Naive thymus-derived CD8-positive, alpha-beta T cell (primary cell): Measurements from ENCODE around the gene IQCF2. TPM values are rescaled to one million over a fixed set of nuclear protein-coding genes. Genes with fewer than 3 reads are reported as not detected.
"Not testable (repeated sequence)": the region's sequence is repeated elsewhere in the genome, so short reads cannot be mapped to it uniquely, and the experiment has no call there.

Source experiments
- ATAC-seq, 2 donors: fragments of 150-1000 bp; cut with Tn5 transposase in 1 of 2; sonication (Bioruptor Pico), chemical (Tn5 transposase) in 1 of 2; 1 replicate in 1 of 2; 2 replicates in 1 of 2; pipeline ENCODE4 v1.10.0; 2021; ENCODE audit warnings: mild to moderate bottlenecking in 2 of 2, moderate library complexity in 2 of 2
- POLR2A ChIA-PET: fragments of 350-600 bp; sonication (Branson Sonifier 250); formaldehyde crosslinking; loops from one replicate; lab custom pipeline; 2021; ENCODE audit warnings: antibody characterized with exemption; lab: Charles Lee
- DNase-seq, 10 donors: peaks; one replicate each; pipeline versions ENCODE4 v3.0.0 to v3.0.0-alpha.2; 2020 to 2022
- H3K27ac Mint-ChIP-seq, 10 donors: one replicate each; pipeline ENCODE4 v1.8.0; 2020 to 2022; ENCODE audit warnings: mild to moderate bottlenecking in 10 of 10, mixed read lengths in 10 of 10, moderate library complexity in 4 of 10, inconsistent platforms in 1 of 10
- H3K27me3 Mint-ChIP-seq, 5 donors: one replicate each; pipeline ENCODE4 v1.8.0; 2021 to 2022; ENCODE audit warnings: mixed read lengths in 5 of 5
- H3K36me3 Mint-ChIP-seq, 3 donors: one replicate each; pipeline ENCODE4 v1.8.0; 2020 to 2022; ENCODE audit warnings: mixed read lengths in 3 of 3, mild to moderate bottlenecking in 2 of 3, inconsistent platforms in 1 of 3
- H3K4me1 Mint-ChIP-seq, 4 donors: one replicate each; pipeline ENCODE4 v1.8.0; 2021 to 2022; ENCODE audit warnings: mixed read lengths in 4 of 4
- H3K4me3 Mint-ChIP-seq, 10 donors: one replicate each; pipeline ENCODE4 v1.8.0; 2020 to 2022; ENCODE audit warnings: mild to moderate bottlenecking in 10 of 10, mixed read lengths in 10 of 10, moderate library complexity in 6 of 10, inconsistent platforms in 1 of 10
- H3K9me3 Mint-ChIP-seq, 9 donors: one replicate each; pipeline ENCODE4 v1.8.0; 2020 to 2022; ENCODE audit warnings: mixed read lengths in 9 of 9, mild to moderate bottlenecking in 3 of 9, inconsistent platforms in 1 of 9, moderate library complexity in 1 of 9
- polyA plus RNA-seq, 3 donors: library from polyadenylated mRNA; unstranded; fragments of 300-500 nt; fragmentation: Illumina TruSeq; gene quantifications; one replicate each; pipeline ENCODE4 v1.2.3, GENCODE V29; 2021
- total RNA-seq, 8 experiments: library from RNA in 2 of 8; stranded (reverse) in 2 of 8; gene quantifications; one replicate each; pipeline ENCODE4 v1.2.3 and lab custom pipeline; 2021 to 2026

The IQCF2 gene
- total and polyA plus RNA-seq, 5 experiments from 2014 or later, result not detected

DNA sequence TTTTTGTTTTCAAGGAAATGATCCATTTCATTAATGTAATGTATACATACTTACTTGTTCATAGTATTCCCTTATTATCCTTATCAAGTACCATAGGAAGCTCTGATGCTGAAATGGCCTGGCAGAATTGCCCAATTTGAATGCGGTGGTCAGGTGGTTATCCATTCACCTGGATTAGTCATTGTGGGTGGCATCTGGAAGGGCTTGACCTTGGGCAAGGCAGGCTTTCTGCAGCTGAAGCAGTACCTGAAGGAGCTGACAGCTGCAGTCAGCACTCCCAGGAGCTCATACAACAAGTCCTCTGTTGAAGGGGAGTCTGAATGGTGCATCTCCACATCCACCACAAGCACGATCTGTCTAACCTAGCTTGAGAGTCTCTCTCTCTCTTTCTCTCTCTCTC, 26.2 kb downstream of the IQCF2 start:
- no peak overlapping the region for H3K4me3 Mint-ChIP-seq
- peaks cover 0 to 5% (median 0%) of the 10 kb centered on the region in 3 donors for H3K36me3 Mint-ChIP-seq
- POLR2A ChIA-PET, result no interaction called here
- ATAC-seq (no peak), DNase-seq (no peak)
- no peaks in the 10 kb centered on the region for H3K9me3 Mint-ChIP-seq
- peaks cover 11 to 22% (median 14%) of the 10 kb centered on the region in 4 donors for H3K4me1 Mint-ChIP-seq
- peaks cover 0 to 12% (median 3%) of the 10 kb centered on the region in 5 donors for H3K27me3 Mint-ChIP-seq
- no peak overlapping the region for H3K27ac Mint-ChIP-seq

DNA sequence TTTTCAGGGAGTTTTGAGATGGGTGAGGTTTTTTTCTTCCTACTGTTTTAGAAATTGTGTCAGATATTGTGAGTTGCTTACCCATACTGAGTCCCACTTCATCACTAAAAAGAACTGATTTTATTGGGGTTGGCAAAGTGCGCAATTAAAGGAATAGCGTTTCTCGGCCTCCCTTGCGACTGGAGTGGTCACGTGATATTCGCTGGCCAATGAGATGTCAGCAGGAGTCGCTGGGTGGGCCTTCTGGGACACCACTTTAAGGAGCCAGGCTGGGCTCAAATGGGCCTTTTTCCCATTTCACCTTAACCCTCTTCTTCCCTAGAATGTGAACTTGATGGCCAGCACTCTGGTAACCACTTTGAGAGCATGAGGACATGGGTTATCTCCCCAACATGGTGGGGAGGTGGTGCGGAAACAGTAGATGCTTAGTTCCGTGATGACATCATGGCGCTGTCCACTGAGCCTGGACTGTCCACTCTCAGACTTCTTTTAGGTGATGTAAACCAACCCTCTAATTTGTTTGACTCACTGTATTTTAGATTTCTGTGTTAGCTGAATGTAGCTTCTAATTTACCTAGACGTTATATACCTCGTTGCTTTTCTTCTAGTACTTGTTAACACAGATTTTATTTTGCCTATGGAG, 27.2 kb downstream of the IQCF2 start:
- H3K27me3 Mint-ChIP-seq, result peaks cover 0 to 12% (median 3%) of the 10 kb centered on the region in 5 donors
- no peak for ATAC-seq
- H3K27ac Mint-ChIP-seq, result no peak overlapping the region
- no peak for DNase-seq
- no peak overlapping the region for H3K4me3 Mint-ChIP-seq
- H3K4me1 Mint-ChIP-seq, result peaks cover 11 to 22% (median 14%) of the 10 kb centered on the region in 4 donors
- POLR2A ChIA-PET, result no interaction called here
- no peaks in the 10 kb centered on the region for H3K9me3 Mint-ChIP-seq
- H3K36me3 Mint-ChIP-seq, result peaks cover 0 to 5% (median 0%) of the 10 kb centered on the region in 3 donors

DNA sequence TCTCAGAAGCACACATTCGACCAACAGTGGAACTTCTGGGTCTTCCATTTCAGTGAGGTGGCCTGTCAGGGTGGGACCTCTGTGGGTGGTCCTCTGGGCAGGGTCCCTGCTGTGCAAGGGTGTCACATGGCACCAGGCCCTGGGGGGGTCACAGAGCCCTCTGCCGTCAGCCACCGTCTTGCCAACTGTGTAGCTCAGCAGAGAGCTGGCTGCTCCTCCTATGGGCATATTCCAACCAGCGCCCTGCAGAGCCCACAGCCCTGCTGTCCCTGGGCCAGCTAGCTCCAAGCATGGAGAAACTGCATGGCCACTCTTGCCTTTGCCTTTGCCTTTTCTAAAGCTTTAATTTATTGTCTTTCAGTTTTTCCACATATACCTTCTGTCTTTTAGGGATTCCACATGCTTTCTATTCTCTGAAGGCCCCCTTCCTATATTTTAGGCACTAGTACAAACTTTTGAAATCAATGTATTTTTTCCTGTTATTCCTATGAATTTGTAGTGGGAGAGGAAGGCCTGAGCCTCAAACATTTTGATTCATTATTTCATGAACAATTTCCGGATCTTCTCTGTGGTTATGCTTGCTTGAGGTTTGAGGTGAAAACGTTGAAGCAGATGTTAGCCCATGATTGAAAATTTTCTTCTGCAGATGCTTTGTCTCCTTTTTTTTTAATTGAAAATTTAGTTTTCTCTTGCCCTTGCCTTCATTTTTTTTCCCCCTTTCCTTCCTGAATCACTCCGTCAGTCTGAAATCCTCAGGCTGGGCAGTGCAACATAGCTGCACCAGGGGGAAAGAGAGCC, 30.0 kb downstream of the IQCF2 start:
- Mint-ChIP-seq H3K27me3 (peaks cover 1 to 19% (median 12%) of the 10 kb centered on the region in 5 donors), H3K27ac (no peak overlapping the region), H3K4me3 (peak overlapping the region in 1 of 10 donors; percentile 18), H3K4me1 (peaks cover 10 to 22% (median 14%) of the 10 kb centered on the region in 4 donors), H3K9me3 (no peaks in the 10 kb centered on the region), H3K36me3 (peaks cover 0 to 5% (median 0%) of the 10 kb centered on the region in 3 donors)
- DNase-seq (peak in 1 of 10 donors; percentile 7), ATAC-seq (no peak)
- POLR2A ChIA-PET, result interaction anchor here (0.5 to 0.6 kb wide), 2 partner anchors 31 to 293 kb away, joined by 3 to 7 read pairs; no protein-coding TSS in a partner anchor

DNA sequence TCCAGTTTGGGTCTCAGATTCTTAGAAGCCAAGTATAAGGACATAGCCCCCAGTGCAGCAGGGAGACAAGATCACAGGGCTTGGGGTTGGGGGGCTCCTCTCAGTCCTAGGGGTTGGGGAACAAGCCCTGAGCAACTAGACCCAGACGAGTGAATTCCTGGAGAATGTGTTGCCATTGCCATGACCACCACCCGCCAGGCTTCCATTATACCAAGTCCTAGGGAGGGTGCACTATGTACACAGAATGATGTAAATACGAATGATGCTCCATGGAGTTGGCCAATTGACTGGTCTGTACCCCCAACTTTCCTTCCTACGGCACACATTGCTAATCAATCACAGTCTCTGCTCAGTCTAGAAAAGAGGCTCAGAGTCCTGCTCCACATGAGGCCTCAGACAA, 33.0 kb downstream of the IQCF2 start:
- Mint-ChIP-seq H3K4me3 (no peak overlapping the region), H3K27ac (no peak overlapping the region), H3K9me3 (no peaks in the 10 kb centered on the region), H3K4me1 (peaks cover 10 to 22% (median 15%) of the 10 kb centered on the region in 4 donors), H3K27me3 (peaks cover 3 to 41% (median 26%) of the 10 kb centered on the region in 5 donors), H3K36me3 (peaks cover 0 to 5% (median 0%) of the 10 kb centered on the region in 3 donors)
- POLR2A ChIA-PET, result no interaction called here
- no peak for DNase-seq
- no peak for ATAC-seq

DNA sequence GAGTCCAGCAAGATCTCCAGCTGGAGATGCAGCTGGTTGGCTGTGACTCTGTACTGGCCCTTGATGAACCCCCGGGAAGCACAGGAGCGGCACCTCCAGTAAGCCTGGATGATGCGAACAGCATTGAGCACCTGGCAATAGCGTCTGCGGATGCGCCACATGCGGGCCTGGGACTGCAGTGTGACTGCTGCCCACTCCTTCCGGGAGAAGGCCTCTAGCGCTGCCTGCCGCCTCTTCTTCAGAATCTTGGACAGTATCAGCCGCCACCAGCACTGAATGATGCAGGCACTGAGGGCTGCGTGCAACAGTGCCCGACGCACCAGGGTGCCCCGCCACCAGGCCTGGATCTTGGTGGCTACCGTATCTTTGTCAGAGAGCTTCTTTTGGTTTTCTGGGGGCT, 33.5 kb downstream of the IQCF2 start:
- Mint-ChIP-seq H3K4me3 (no peak overlapping the region), H3K9me3 (no peaks in the 10 kb centered on the region), H3K27me3 (peaks cover 3 to 42% (median 26%) of the 10 kb centered on the region in 5 donors), H3K4me1 (peaks cover 10 to 22% (median 15%) of the 10 kb centered on the region in 4 donors), H3K27ac (no peak overlapping the region), H3K36me3 (peaks cover 0 to 5% (median 0%) of the 10 kb centered on the region in 3 donors)
- POLR2A ChIA-PET, result no interaction called here
- ATAC-seq (no peak), DNase-seq (no peak)

DNA sequence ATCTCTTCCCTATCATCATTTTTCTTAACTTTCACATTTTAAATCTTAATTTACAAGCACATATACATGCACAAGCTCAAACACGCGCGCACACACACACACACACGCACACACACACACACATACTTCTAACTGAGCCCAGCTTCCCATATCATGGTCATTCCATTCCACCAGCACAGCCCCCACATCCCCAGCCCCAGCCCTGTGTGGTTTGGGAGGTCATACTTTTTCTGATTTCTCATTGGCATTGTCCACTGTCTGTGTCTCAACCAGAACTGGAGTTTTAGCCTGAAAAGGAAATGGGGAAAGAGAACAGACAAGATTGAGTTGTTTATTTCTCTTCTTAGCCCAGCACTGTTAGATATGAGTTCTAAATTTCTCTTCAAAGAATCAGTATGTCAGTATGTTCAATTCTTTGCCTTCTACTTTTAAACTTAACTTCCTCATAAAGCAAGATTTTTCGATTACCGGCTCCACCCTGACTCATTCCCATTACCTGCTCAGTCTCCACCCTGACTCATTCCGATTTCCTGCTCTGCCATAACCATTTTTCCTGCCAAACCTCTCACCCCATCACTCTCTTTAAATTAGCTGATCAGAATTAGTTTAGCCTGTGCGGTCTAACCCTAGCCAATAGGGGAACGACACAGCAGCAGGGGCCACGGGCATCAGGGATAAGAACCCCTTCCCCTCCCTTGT, 35.3 kb downstream of the IQCF2 start:
- DNase-seq (no peak), ATAC-seq (no peak)
- H3K27me3 Mint-ChIP-seq, result peaks cover 5 to 51% (median 26%) of the 10 kb centered on the region in 5 donors
- H3K27ac Mint-ChIP-seq, result peak overlapping the region in 1 of 10 donors; percentile 13
- no peak overlapping the region for H3K4me3 Mint-ChIP-seq
- H3K4me1 Mint-ChIP-seq, result peaks cover 4 to 6% (median 6%) of the 10 kb centered on the region in 4 donors
- no peaks in the 10 kb centered on the region for H3K9me3 Mint-ChIP-seq
- H3K36me3 Mint-ChIP-seq, result no peaks in the 10 kb centered on the region
- POLR2A ChIA-PET, result no interaction called here

DNA sequence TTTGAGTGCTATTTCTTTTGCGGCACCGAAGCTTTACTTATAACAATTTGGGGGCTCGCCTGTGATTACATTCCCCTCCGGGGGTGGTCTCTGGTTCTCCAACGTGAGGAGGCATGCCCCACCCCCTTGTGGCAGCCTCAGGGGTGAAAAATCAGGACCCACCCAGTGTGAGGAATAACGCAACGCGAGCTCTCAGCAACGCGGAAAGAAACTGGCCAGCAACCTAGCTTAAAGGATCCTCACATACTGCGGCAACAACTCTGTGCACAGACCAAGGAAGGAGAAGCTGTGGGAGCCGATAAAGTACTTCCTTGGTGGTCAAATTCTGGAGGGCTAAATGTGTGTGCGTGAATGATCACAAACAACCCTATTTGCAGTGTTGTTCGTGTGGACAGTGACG, 36.0 kb downstream of the IQCF2 start:
- Mint-ChIP-seq H3K27ac (peak overlapping the region in 1 of 10 donors; percentile 60), H3K36me3 (no peaks in the 10 kb centered on the region), H3K4me3 (no peak overlapping the region), H3K27me3 (peaks cover 6 to 56% (median 26%) of the 10 kb centered on the region in 5 donors), H3K9me3 (no peaks in the 10 kb centered on the region), H3K4me1 (peaks cover 0 to 2% (median under 1%) of the 10 kb centered on the region in 4 donors)
- ATAC-seq, result no peak
- no peak for DNase-seq
- POLR2A ChIA-PET, result no interaction called here

DNA sequence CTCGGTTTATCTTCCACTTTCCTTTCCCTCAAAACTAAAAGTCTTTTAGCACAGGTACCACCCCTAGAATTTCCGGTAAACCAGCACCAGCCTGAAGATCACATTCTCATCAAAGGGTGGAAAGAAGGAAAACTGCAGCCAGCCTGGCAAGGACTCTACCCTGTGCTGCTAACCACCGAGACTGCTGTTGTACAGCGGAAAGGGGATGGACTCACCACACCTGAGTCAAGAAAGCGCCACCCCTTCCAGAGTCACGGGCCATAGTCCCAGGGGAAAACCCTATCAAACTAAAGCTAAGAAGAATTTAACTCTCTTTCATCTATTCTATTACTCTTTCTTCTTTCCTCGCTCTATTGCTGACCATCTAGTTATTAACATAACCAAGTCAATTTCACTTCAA, 38.6 kb downstream of the IQCF2 start:
- H3K27ac Mint-ChIP-seq, POLR2A ChIA-PET, H3K4me1 Mint-ChIP-seq, H3K36me3 Mint-ChIP-seq, H3K4me3 Mint-ChIP-seq, DNase-seq, ATAC-seq: not testable (repeated sequence)
- H3K27me3 Mint-ChIP-seq, result peaks cover 10 to 71% (median 39%) of the 10 kb centered on the region in 5 donors
- H3K9me3 Mint-ChIP-seq, result peaks cover 0 to 10% (median 2%) of the 10 kb centered on the region in 9 donors

DNA sequence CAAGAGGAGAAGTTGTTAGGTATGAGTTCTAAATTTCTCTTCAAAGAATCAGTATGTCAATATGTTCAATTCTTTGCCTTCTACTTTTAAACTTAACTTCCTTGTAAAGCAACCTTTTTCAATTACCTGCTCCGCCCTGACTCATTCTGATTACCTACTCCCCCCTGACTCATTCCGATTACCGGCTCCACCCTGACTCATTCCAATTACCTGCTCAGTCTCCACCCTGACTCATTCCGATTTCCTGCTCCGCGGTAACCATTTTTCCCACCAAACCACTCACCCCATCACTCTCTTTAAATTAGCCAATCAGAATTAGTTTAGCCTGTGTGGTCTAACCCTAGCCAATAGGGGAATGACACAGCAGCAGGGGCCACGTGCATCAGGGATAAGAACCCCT, 40.9 kb downstream of the IQCF2 start:
- Mint-ChIP-seq H3K27me3 (peaks cover 16 to 69% (median 31%) of the 10 kb centered on the region in 5 donors), H3K36me3 (peaks cover 0 to 16% (median 14%) of the 10 kb centered on the region in 3 donors), H3K27ac (peak overlapping the region in 1 of 10 donors; percentile 6), H3K9me3 (peaks cover 0 to 26% (median 5%) of the 10 kb centered on the region in 9 donors)
- POLR2A ChIA-PET, H3K4me3 Mint-ChIP-seq, H3K4me1 Mint-ChIP-seq, DNase-seq, ATAC-seq: not testable (repeated sequence)

DNA sequence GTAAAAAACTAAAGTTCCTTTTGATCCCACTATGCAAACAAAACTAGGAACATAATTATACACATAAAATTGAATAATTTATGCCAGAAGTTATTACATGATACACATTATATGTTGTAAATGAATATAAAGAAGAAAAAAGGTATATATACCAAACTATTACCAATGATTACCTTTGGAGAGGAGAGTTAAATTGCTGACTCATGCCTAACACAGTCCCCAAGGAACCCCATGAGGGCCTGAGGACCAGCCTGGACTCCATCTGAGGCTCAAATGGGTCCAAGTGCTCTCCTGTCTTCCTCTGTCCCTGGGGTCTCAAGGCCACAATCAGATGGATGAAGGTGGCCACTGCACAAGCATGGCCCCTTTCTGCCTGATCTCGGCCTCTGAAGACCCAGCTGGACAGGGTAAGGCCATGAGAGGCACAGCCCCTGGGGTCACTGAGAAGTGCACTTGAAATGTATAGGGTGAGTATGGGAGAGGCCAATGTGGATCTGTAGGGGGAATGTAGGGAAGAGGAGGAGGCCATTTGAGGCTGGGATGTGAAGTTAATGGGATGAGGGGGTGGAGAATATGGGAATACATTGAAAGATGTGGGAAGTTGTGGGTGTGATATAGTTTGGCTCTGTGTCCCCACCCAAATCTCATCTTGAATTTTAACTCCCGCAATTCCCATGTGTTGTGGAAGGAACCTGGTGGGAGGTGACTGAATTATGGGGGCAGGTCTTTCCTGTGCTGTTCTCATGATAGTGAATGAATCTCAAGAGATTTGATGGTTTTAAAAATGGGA, 42.8 kb downstream of the IQCF2 start:
- no peaks in the 10 kb centered on the region for H3K4me1 Mint-ChIP-seq

DNA sequence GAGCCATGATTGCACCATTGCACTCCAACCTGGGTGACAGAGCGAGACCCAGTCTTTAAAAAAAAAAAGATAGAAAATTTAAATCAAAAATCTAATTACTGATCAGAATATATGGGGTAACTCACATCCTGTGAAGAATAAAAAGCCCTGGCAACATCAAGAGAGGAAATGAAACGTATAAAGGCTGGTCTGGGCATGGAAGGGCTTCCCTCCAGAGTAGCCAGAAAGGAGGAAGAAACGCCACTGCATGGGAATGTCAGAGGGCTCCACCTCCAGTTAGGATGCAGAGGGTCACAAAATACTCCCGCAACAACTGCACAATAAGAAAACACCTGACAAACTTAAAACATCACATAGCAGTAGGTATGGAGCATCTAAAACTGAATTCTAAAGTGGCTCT, 46.6 kb downstream of the IQCF2 start:
- peaks cover 10 to 33% (median 22%) of the 10 kb centered on the region in 5 donors for H3K27me3 Mint-ChIP-seq
- ATAC-seq, result no peak

More for the DNA sequence above, 42.8 kb downstream of the IQCF2 start:
- no peak overlapping the region for H3K4me3 Mint-ChIP-seq
- peaks cover 16 to 62% (median 28%) of the 10 kb centered on the region in 5 donors for H3K27me3 Mint-ChIP-seq
- no peak for DNase-seq
- H3K9me3 Mint-ChIP-seq, result peaks cover 0 to 44% (median 12%) of the 10 kb centered on the region in 9 donors
- POLR2A ChIA-PET, result no interaction called here
- H3K27ac Mint-ChIP-seq, result no peak overlapping the region
- no peak for ATAC-seq
- peaks cover 0 to 23% (median 22%) of the 10 kb centered on the region in 3 donors for H3K36me3 Mint-ChIP-seq

More for the DNA sequence above, 46.6 kb downstream of the IQCF2 start:
- Mint-ChIP-seq H3K27ac (no peak overlapping the region), H3K4me1 (no peaks in the 10 kb centered on the region), H3K4me3 (no peak overlapping the region), H3K9me3 (peaks cover 0 to 50% (median 14%) of the 10 kb centered on the region in 9 donors), H3K36me3 (peaks cover 3 to 26% (median 25%) of the 10 kb centered on the region in 3 donors)
- POLR2A ChIA-PET, result no interaction called here
- no peak for DNase-seq
